Stimulated activated CD4-positive, alpha-beta T cell treated with anti-CD3 and anti-CD28 coated beads, Interleukin-12 subunit alpha, Interleukin-12 subunit beta, amount 100 ng/mL, for 4 hours (primary cell): ENCODE measurements around the gene RAB1B.
"Not testable (repeated sequence)": the region's sequence is repeated elsewhere in the genome, so short reads cannot be mapped to it uniquely, and the experiment has no call there.

ENCODE experiments used
- DNase-seq: peaks from one replicate; pipeline ENCODE4 v3.0.0-alpha.2; 2020

The RAB1B gene

DNA sequence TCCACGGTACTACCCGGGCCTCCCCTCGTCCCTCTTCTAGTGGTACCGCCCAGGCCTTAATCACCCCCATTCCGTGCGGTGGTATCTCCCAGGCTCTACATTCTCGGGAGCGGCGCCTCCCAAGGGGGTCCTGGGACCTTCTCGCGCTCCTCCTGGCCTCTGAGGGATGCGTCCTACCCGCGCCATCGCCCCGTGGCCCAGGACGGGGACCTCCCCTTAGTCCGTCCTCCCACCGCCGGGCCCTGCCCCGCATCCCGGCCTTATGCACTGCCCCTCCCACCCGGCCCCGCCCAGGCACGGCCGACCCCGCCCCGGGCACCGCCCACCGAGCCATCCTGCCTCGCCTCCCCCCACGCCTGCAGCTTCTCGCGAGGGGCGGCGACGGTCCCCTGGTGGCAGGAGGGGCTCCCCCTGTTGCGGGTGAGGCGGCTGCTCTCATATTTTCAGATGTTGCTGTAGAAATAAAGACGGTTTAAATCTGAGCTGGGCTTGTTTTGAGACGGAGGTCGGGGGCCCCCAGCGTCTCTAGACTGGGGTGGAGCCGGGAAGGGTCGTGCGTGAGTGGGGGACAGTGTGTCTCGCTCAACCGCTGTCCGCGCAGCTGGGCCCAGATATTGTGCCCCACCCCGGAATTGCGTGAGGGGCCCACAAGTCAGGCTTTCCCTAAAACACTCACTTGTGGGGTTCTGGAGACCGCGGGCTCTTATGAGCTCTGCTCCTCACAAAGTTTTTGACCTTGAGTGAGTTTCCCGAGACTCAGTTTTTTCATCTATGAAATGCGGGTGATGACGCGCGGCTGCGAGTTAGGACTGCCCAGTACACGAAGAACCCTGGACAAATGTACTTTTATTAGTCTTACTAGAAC, 828 bp upstream of the RAB1B start:
- DNase-seq = peak; percentile 89

GRCh38 chr11:66268952-66269905, 790 bp downstream of the RAB1B start:
- DNase-seq = no peak

GRCh38 chr11:66271816-66272215, 3.4 kb downstream of the RAB1B start:
- no peak for DNase-seq

- DNase-seq = no peak
Observed at GRCh38 chr11:66272596-66272995, 4.2 kb downstream of the RAB1B start.

DNA sequence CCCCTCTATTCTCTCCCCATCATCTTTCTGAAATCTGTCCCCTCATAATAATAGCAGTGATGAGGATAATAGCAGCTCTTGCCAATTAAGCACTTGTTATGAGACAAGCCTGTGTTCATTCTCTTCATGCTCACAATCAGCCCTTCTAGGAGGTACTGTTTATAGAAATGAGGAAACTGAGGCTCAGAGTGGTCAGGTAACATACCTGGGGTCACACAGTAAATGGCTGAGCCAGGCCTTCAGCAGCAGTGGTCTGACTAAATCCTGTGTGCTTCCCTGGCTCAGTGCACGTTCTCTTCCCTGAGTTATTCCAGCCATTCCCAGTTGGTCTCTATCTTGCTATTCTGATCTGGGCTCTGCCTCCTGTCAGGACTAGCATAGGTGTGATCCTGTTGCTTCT, 5.8 kb downstream of the RAB1B start:
- no peak for DNase-seq

GRCh38 chr11:66275396-66275795, 7.0 kb downstream of the RAB1B start:
- DNase-seq = no peak

GRCh38 chr11:66275984-66276612, 7.7 kb downstream of the RAB1B start:
- no peak for DNase-seq

DNA sequence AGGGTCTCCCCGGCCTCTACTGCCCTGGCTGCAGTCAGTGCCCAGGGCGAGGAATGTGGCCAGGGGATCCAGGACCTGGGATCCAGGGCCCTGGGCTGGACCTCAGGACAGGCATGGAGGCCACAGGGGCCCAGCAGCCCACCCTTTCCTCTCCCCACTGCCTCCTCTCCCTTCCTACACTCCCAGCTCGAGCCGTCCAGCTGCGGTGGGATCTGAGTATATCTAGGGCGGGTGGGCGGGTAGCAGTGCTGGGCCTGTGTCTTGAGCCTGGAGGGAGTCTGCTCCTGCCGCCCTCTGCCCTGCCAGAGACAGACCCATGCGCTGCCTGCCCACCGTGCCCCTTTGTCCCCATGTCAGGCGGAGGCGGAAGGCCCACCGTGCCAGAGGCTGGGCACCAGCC, 8.2 kb downstream of the RAB1B start:
- DNase-seq = not testable (repeated sequence)

DNA sequence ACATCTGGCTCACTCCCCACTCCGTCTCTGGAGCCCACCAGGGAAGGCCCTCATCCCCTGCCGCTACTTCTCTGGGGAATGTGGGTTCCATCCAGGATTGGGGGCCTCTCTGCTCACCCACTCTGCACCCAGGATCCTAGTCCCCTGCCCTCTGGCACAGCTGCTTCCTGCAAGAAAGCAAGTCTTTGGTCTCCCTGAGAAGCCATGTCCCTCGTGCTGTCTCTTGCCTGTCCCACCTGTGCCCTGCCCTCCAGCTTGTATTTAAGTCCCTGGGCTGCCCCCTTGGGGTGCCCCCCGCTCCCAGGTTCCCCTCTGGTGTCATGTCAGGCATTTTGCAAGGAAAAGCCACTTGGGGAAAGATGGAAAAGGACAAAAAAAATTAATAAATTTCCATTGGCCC, 8.6 kb downstream of the RAB1B start:
- not testable (repeated sequence) for DNase-seq

- DNase-seq = peak; percentile 55
Observed at GRCh38 chr11:66277471-66278362, 9.3 kb downstream of the RAB1B start, which contains the start of gene CNIH2. TSS of gene CNIH2 (plus strand) at chr11:66278175. CDS start at chr11:66278457, 282 bp downstream.

GRCh38 chr11:66278363-66279091, 10.1 kb downstream of the RAB1B start:
- no peak for DNase-seq

- no peak for DNase-seq
Observed at GRCh38 chr11:66279092-66279734, 10.8 kb downstream of the RAB1B start.

GRCh38 chr11:66280428-66280827, 12.0 kb downstream of the RAB1B start:
- DNase-seq = no peak

DNA sequence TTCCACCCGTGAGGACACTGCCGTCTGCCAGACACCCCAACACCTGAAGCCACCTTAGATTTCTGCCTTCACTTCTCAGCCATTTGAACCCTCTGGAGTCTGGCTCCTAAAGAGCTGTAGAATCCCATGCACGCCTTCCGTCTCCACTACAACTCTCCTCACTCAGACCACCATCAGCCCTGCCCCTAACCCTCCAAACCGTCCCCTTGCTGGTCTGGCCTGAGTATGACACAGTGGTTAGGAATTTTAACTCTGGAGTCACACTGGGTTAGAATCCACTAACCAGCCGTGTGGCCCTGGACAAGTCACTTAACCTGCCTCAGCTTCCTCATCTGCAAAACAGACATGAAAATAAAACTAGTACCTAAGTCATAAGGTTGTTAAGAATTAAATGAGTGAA, 12.6 kb downstream of the RAB1B start:
- DNase-seq = no peak

DNA sequence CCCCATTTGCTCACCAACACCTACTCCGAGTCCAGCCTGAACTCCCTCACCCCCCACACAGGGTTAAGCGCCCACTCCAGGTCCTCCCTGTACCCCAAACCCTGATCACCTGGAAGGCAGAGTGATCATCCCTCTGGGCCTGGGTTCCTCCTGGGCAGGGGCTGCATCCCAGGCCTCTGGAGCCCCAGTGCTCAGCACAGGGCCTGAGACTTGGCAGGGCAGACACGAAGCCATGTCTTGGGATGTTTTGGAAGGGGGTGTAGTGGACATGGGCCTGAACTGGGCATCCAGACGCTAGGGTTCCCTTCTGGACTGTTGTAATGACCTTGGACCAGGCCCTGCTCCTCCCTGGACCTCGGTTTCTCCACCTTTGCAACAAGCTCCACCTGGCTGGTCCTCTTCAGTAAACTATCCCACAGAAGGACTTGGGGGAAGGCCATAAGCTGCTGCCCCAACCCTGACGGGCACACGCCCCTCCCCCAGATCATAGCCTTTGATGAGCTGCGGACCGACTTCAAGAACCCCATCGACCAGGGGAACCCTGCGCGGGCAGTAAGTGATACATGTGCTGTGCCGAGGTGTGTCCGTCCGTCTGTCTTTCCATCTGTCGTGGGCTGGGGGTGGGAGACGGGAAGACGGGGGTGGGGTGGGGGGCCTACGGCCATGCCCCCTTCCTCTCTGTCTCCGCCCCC, 13.5 kb downstream of the RAB1B start:
- no peak for DNase-seq

GRCh38 chr11:66282468-66283455, 14.3 kb downstream of the RAB1B start:
- peak; percentile 98 for DNase-seq

GRCh38 chr11:66283461-66284105, 15.1 kb downstream of the RAB1B start:
- DNase-seq = no peak

- no peak for DNase-seq
Observed at GRCh38 chr11:66284526-66285078, 16.2 kb downstream of the RAB1B start.
